GM18858 (cell line): ENCODE results near the gene NAALAD2.
"Not testable (repeated sequence)": the region's sequence is repeated elsewhere in the genome, so short reads cannot be mapped to it uniquely, and the experiment has no call there.

ENCODE experiments used
- ATAC-seq: cut with Tn5 transposase; IDR thresholded peaks from one replicate; pipeline ENCODE4 v1.9.1; 2021; ENCODE audit not compliant: unreplicated experiment

Gene NAALAD2

DNA sequence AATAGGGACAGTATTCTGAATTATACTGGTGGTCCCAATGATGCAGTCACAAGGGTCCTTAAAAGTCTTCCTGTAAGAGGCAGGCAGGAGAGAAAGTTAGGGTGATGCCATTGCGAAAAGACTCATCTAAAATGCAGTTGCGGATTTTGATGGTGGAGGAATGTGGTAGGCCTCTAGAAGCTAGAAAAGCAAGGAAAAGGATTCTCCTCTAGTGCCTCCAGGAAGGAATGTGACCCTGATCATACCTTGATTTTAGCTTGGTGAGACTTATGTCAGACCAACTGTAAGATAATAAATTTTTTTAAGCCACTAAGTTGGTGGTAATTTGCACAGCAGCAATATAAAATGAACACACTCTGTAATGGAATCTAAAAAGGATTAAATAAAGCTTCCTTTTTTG, 54.5 kb downstream of the NAALAD2 start:
- no peak for ATAC-seq

DNA sequence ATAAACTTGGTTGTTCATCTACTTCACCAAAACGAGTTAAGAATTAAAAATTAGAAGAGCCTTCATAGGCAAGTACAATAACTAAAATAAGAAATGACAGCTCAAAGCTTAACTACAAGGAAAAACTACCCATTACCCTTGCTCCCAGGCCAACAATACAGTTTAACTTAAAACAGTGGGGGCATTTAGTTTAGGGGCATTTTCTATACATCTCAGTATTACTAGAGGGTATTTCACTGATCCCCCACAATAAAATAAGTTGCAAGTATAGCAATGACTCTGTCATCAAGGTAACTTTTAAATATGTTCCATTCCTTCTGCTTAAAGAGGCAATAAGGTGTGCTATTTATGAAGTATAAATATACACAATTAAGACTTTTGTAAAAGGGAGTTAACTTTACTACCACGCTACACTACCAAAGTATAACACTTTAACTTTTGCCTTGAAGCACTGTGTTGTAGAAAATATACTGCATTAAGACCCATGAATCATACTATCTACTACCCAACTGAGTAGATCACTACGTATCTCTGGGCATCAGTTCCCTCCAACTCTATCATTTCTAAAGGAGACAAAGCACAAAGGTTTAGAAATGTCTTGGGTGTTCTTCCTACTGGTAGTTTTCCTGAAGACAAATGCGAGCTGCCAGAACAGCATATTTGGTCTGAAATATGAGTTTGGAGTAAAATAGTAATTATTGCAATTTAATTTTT, 58.6 kb downstream of the NAALAD2 start:
- ATAC-seq, result no peak

DNA sequence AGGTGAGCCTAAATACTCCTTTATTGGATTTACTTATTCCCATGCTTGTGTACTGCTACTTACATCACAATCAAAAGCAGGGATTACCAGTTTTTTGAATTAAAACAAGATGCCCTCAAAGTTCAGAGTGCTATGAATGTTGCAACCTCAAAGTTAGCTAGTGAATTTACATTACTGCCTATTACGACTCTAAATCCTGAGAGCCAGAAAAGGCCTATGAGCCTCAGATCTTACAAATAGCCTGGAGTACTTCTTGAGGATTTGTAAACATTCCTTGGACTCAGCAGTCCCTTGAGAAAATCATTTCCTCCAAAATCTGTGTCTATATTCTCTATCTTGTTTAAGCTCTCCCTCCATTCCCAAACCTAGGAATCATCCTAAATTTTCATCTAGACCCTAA, 62.9 kb downstream of the NAALAD2 start:
- ATAC-seq, result no peak

DNA sequence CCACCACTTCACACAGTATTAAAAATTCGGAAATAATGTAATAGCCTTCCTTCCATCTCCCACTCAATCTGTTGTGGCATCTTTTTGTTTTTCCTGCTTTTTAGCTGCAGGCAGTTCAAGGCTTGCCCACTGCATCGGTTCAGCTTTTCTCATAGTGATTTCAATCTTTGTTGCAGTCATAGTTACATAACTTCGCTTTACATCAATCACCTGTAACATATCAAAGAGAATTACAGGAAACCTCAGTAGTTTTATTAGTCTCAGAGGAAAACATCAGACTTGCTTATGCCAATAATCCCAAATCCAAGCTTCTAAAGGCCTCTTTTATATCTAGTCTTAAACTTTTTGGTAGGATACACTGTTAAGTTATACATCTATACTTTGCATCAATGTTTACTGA, 67.9 kb downstream of the NAALAD2 start:
- ATAC-seq, result no peak

DNA sequence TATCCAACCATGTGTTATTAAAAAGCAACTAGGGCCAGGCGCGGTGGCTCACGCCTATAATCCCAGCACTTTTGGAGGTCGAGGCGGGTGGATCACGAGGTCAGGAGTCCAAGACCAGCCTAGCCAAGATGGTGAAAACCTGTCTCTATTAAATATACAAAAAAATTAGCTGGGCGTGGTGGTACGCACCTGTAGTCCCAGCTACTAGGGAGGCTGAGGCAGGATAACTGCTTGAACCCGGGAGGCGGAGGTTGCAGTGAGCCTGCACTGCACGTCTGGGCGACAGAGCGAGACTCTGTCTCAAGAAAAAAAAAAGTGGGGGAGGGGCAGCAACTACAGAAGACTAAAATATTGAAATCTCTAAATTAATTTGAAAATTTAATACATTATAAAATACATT, 69.9 kb downstream of the NAALAD2 start:
- no peak for ATAC-seq

DNA sequence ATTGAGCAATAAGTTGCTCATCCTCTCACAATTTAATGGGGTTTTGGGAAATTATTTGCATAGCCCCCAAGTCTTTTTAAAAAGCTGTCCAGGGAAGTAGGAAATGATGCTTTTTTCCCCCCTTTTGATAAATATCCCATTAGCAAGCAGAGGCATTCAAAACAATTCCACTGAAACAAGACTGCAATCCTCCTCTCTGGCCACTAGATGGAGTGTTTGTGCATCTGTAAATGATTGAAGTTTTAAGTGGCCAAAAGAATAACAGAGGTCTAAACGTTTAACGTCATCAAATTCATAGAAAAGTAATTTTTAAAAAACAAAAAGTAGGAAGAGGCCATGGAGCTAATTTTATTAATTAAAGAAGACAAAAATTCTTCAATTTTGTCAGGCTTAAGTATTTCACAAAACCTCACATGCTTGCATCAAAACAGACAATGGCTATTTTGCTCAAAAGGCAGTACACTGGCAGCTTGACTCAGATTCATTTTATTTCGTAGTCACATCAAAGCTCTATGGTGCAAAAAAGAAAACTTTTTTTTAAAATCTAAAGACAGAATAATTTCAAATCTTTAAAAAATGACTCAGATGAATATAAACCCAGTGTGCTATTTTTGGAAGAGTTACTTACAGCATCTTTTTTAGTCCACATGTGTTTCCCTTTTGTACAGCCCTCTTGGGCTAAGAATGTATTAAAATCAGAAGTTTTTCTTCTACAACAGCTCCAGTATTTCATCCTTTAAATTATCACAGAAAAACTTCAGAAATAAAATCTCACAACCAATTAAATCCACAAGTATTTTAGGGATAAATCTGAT, 70.6 kb downstream of the NAALAD2 start:
- peak; percentile 83 for ATAC-seq

DNA sequence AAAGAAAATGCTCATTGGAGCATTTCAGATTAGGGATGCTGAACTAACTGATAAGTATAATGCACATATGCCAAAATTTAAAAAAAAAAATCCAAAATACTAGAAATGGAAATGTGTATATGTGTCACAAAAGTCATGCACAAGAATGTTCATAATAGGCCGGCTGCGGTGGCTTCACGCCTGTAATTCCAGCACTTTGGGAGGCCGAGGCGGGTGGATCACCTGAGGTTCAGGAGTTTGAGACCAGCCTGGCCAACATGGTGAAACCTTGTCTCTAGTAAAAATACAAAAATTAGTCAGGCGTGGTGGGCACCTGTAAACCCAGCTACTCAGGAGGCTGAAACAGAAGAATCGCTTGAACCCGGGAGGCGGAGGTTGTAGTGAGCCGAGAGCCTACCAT, 73.5 kb downstream of the NAALAD2 start:
- not testable (repeated sequence) for ATAC-seq

DNA sequence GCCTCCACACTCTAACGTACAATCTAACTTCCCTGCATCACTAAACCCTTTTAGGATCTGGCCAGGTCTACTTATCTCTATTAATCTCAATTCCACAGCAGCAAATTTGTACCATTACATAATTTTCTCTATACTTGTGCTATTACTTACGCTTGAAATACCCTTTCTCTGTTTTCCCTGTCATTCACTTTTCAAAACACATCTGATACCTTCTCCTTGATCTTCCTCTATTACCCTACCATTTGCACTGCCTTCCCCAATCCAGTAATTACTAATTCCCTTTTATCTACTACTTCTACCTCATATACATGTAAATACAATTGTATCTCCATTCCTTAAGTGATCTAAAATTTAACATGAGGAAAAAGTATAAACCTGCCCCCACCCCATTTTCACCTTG, 74.4 kb downstream of the NAALAD2 start:
- ATAC-seq, result no peak

DNA sequence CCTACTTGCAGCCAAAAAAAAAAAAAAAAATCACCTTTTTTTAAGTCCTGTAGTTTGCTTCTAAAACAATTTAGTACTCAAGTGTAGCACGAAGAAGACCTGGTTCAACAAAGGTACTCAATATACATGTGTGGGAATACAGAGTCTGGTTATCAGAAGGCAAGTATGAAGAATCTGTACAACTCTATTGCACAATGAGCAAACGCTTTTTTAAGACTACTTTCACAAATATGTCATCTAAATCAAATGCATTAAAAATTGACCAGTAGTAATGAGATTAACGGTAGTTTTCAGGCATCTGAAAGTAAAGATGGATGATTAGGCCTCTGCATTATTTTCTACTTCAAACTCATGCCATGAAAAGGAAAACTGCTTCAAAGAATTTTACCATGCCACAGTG, 78.9 kb downstream of the NAALAD2 start:
- ATAC-seq, result no peak

DNA sequence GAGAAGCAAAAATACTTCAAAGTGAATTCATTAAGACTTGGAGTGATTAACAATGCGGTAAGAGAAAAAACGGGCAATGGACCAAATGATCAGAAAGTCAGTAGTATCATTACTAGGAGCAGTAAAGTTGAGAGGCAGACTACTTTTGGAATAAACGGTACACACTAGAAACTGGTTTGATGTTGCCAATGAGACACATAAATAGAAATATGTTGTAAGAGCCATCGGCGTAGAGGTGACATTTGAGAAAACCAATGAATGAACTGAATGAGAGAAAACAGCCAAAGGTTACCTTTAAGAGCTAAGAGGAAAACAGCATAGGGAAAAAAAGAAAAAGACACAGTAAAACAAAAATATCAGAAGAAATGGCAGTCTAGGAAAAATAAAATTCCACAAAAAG, 82.1 kb downstream of the NAALAD2 start:
- ATAC-seq, result no peak

DNA sequence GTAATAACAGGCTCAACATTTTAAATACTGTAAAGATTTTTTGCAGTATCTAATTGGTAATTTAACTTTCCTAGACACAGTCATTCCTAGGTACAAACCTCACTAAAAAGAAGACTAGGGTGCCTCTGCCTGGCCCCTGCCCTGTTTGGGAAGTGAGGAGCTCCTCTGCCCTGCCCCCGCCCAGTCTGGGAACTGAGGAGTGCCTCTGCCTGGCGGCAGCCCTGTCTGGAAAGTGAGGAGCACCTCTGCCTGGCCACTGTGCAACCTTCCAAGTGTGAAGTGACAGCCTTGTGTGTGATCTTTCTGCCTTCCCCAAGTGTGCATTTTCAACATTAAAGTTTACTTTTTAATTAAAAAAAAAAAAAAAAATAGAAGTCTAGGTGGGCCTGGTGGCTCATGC, 84.1 kb downstream of the NAALAD2 start:
- no peak for ATAC-seq

DNA sequence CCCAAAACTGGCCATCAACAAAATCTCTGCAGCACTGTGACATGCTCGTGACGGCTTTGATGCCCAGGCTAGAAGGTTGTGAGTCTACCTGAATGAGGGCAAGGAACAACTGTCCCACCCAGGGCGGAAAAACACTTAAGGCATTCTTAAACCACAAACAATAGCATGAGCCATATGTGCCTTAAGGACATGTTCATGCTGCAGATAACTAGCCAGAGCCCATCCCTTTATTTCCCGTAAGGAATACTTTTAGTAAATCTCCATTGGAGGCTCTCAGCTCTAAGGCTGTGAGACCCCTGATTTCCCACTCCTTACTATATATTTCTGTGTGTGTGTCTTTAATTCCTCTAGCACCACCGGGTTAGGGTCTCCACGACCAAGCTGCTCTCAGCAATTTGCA, 85.0 kb downstream of the NAALAD2 start:
- no peak for ATAC-seq

DNA sequence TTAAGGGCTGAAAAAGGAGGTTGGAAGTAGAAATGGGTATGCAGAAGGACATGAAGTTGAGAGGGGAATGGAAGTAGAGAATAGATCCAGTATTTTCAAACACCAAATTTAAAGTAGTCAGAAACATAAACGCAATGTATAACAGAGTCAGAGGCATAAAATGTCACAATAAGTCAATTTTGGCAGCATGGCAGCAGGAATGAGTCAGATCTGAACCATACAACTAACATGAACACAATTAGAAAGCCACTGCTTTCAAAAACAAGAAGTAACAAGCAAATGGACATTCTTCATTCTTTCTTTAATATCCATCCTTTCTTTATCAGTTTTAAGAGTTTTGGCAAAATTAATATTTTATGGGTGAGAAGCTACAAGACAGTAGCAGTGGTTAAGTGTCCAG, 85.9 kb downstream of the NAALAD2 start:
- ATAC-seq, result no peak

DNA sequence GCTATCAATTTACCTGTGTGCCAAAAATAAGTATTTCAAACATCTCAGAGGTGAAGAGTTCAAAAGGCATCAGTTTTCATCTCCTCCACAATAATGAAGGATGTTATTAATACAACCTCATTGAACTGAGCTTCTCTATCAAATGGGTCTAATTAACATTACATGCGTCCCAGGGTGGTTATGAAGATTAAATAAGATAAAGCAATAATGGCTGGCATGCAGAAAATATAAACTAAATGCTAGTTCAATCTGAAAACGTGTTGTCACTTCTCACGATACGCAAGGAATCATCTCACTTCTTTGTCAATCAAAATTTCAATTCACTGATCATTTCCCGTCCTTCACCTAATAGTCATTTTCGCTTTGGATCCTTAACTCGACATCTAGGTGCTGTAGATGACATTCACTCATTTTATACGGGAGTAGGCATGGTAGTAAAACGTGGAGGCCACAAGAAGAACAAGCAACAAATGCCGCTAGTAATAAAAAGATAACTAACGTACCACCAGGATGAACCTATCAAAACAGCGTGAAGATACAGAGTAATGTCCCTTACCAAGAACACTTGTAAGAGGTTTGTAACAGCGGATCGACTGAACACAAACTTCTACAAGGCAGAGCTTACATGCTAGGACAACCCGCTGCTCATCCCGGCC, 87.5 kb downstream of the NAALAD2 start:
- peak; percentile 7 for ATAC-seq

DNA sequence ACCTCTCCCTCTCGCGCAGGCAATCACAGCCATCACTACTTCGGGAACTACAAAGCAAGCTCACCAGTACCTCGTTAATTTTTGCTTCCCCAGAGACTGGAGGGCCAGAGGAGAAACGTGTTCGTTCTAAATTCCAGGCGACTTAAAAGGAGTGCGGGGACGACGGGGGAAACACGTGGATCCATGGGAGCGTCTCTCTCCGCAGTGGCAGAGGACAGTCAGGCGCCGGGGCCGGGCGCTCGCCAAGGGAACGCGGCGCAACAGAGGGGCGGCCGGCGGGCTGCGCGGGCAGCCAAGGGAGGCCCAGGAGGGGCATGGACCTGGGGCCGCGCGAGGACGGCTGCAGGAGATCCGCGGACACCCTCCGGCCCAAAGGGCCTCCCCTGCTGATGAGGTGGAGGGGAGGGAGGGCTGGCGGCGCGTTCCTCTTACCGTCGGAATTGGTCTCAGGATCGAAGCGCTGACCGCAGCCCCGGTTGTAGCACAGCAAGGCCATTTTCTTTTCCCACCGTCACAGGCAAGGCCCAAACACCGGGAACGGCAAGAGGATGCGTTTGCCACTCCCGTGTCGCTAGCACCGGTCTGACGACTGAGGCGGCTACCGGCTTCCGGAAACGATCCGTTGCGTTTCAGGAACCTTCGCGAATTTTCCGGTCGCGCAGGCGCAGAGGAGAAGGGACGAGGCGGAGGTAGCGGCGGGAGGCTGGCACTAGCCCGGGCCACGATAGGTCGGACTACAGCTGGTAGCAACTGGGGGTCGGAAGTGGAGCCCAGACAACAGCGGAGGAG, 88.2 kb downstream of the NAALAD2 start, which contains the start of gene CHORDC1:
Gene CHORDC1 (minus strand): TSS at position 591 of the 789 bp plus-strand sequence. CDS start 95 bp downstream, at position 496.
- peak; percentile 84 for ATAC-seq

DNA sequence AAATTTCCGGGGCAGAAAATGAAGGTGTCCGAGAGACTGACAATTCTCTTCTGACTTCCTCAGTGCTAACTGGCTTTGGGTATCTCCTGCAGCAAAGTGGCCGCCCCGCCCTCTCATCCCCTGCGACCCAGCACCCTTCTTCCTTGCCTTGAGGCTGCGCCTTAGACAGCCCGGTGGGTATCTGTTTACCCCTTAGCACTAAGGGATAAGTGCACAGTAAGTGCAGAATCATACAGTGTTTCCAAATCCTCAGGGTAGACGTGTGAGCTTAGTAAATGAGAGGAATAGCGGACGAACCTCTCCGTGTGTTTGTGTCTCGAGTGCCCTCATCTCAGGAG, 88.8 kb downstream of the NAALAD2 start:
- peak; percentile 25 for ATAC-seq

DNA sequence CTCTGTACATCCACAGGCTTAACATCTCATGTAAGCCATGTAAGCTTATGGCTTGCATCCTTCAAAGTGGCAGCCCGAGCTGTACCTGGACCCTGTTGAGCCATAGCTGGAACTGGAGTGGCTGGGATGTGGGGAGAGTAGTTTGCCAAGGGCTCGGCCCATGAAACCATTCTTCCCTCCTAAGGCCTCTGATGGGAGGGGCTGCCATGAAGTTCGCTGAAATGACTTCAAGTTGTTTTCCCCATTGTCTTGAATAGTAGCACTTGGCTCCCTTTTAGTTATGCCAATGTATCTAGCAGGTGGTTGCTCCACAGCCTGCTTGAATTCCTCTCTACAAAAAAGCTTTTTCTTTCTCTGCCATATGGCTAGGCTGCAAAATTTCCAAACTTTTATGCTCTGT, 93.6 kb downstream of the NAALAD2 start:
- ATAC-seq, result no peak

DNA sequence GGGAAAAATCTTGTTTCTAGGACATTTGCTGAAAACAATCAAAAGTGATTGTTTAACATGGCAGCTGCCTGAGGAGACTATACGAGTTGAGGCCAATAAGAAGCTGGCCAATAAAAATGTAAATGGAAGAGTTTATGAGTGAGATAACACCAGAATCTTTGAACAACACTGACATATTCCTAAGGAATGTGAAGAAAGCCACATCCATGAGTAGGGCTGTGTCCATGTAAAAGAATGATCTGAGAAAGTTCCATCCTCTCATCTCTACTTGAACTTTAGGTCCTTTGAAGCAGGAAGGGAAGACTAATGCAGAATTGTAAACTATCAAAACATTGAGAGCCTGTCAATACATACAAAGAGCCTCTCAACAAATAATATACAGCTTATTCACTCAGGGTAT, 95.3 kb downstream of the NAALAD2 start:
- no peak for ATAC-seq

DNA sequence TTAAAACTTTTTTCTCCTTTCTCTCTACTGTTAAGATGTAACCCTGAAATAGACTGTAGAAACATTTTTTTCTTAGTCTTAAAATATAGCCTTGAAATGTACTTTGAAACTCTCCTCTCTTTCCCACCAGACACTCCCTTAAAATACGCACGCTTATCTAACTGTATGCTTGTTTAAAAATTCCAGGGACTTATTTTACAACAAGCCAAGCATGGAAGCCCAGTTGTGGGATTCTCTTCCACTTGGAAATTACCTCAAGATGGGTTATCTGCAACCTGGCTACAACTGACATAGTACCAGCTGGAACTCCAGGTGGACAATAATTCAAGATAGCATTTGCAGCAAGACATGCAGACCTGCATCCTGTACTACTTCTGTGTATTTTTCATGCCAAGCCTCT, 100.5 kb downstream of the NAALAD2 start:
- ATAC-seq, result no peak

DNA sequence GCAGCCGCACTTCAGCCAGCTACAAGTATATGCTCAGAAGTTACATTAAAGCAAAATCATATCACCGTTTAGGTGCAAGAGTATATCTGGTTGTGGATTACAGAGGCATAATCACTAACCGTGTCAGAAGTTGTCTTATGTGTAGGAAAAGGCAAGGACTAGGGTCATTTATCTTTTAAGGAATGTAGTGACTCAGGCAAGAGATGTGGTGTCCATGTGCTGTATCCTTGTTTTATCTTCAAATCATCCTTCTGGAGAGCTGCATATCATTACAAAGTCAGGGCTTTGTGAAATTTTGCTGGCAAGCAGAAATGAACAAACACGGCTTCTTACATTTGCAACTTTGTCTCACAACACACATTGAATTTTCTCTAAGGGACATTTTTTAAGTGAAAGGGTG, 101.1 kb downstream of the NAALAD2 start:
- ATAC-seq, result no peak

DNA sequence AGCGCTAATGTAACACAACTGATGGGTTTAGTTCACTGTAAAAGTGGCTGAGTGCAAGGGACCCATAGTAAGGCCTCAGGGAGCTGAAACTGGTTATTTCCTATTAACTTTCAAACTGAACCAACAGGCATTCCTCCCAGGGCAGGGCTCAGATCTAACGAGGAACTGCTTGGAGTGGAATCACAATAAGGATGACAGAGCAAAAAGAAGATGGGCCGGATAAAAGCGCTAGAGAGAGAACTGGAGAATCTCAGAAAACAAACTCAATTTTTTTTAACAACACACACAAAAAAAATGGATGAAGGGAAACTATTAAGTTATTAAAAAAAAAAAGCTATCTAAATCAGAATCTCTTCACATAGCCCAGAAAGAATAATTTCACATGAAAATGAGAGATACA, 102.5 kb downstream of the NAALAD2 start:
- no peak for ATAC-seq
